ENCODE data around the gene LDLRAD4.

DNA sequence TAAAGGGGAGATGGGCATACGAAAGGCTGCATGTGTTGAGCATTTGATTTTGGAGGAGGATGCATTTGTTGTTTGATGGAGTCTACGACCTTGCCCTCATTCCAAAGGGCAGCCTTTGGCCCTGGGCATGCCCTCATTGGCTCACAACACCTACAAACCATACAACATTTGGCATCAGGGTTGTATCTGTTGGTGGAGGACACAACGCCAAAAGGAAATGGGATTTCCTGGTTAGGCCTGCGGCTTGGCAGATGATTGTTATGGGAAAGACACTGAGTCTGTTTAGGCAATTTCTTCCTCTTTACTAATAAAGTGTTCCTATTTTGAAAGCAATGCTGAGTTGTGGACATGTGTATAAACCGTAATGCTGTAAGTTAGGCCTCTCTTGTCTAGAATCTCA lies 246.9 kb downstream of the LDLRAD4 start:
- TF ChIP-seq SP1 (IDR thresholded peaks at IDR 0.05) (no peak), FOXK2 (IDR thresholded peaks at IDR 0.05) (no peak), FOXM1 (IDR thresholded peaks at IDR 0.05; ENCODE audit: borderline replicate concordance) (no peak)

Data from HEK293T (cell line).